Epithelial cell of prostate (primary cell): ENCODE data around the gene PLEKHN1.
"Not testable (repeated sequence)": the region's sequence is repeated elsewhere in the genome, so short reads cannot be mapped to it uniquely, and the experiment has no call there.

Experiments
- DNase-seq: peaks from one replicate; pipeline ENCODE4 v3.0.0-alpha.2; 2011; ENCODE audit warnings: low read depth, low spot score
- H3K27ac ChIP-seq: fragments of 450-650 bp; 2 replicates; pipeline ENCODE4 v1.5.1; 2017; ENCODE audit warnings: mild to moderate bottlenecking

The PLEKHN1 gene

DNA sequence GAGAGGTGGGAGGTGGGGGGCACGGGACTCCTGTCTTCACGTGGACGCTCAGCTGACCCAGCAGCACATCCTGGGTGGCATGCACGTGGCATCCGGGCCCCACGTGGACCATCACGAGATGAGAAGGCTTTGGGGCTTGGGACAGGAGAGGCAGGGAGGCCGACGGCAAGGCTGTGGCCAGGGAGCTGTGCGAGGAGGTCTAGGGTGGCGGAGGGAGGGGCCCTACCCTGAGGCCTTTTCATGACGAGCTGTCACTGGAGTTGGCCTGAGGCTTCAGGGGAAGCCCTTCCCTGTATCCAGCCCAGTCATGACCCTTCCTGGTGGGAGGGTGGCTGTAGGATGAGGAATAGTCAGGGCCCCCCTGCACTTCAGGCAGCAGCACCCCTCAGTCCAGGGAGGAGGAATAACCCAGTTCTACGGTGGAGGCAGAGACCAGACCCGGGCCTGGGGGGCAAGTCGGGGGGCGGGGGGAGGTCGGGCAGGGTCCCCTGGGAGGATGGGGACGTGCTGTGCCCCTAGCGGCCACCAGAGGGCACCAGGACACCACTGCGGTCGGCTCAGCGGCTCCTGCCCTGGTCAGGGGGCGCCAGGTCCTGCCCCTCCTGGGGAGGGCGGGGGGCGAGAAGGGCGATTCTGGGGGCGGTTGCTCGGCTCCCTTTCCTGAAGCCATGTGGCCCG lies 17.7 kb downstream of the PLEKHN1 start:
- no peak for DNase-seq
- no peak overlapping the region for H3K27ac ChIP-seq

DNA sequence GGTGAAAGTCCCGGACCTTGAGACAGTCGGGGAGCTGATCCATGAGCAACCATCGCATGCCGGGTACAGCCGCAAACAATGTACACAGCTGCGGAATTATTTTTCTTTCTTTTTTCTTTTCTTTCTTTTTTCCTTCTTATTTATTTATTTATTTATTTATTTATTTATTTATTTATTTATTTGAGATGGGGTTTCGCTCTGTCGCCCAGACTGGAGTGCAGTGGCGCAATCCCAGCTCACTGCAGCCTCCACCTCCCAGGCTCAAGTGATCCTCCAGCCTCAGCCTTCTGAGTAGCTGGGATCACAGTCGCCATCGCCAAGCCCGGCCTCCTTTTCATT lies 18.2 kb downstream of the PLEKHN1 start:
- H3K27ac ChIP-seq, result no peak overlapping the region
- DNase-seq, result no peak

DNA sequence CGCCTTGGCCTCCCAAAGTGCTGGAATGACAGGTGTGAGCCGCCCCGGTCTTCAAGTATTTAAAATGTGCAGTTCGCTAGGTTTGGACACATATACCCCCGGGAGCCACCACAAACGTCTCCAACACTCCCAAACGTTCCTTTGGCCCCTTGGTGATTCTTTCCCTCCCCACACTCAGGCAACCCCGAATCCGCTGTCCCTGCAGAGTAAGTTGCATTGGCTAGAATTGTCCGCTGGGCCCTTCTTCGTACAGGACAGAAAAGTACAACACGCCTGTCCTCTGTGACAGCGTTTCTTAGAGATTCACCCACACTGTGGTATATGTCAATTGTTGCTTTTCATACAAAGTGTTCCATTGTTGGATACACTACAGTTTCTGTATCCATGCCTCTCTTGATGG lies 18.8 kb downstream of the PLEKHN1 start:
- DNase-seq, result no peak
- H3K27ac ChIP-seq, result no peak overlapping the region

DNA sequence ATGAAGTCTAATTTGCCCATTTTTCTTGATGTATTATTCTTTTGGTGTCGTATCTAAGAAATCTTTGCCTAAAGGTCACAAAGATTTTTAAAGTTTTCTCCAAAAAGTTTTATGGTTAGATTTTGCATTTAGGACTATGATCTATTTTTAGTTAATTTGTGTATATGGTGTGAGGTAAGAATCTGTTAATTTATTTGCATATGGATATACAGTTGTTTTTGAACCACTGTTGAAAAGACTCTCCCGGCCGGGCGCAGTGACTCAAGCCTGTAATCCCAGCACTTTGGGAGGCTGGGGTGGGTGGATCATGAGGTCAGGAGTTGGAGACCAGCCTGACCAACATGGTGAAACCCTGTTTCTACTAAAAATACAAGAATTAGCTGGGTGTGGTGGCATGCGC lies 21.8 kb downstream of the PLEKHN1 start:
- not testable (repeated sequence) for H3K27ac ChIP-seq, DNase-seq

DNA sequence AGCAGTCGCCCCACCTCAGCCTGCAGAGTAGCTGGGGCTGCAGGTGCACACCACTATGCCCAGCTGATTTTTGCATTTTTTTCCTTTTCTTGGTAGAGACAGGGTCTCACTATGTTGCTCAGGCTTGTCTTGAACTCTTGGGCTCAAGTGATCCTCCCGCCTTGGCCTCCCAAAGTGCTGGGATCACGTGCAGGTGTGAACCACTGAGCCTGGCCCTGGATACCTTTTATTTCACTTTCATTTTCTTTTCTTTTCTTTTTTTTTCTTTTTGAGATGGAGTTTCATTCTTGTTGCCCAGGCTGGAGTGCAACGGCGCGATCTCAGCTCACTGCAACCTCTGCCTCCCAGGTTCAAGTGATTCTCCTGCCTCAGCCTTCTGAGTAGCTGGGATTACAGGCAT lies 25.0 kb downstream of the PLEKHN1 start:
- not testable (repeated sequence) for H3K27ac ChIP-seq, DNase-seq

DNA sequence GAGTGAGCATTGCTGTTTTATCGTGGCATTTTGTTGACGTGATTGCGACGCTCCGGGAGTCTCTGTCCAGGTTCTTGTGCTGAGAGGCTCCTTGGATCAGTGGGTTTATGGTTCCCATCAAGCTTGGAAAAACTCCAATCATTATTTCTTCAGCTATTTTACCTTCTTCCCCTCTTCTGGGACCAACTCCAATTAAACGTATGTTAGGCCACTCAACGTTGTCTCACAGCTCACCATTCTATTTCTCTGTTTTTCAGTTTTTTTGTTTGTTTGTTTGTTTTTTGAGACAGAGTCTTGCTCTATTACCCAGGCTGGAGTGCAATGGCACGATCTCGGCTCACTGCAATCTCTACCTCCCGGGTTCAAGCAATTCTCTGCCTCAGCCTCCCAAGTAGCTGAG lies 25.6 kb downstream of the PLEKHN1 start:
- no peak overlapping the region for H3K27ac ChIP-seq
- no peak for DNase-seq

DNA sequence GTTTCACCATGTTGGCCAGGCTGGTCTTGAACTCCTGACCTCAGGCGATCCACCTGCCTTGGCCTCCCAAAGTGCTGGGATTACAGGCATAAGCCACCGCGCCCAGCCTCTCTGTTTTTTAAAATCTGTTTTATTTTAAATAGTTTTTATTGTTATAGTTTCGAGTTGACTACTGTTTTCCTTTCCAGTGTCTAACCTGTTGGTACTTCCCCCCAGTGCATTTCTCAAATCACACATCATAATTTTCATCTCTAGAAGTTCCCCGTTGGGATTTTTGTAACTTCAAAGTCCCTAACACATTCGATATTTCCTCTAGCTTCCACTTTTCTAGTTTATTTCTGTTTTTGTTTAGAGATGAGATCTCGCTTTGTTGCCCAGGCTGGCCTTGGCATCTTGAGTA lies 26.1 kb downstream of the PLEKHN1 start:
- no peak for DNase-seq
- no peak overlapping the region for H3K27ac ChIP-seq

DNA sequence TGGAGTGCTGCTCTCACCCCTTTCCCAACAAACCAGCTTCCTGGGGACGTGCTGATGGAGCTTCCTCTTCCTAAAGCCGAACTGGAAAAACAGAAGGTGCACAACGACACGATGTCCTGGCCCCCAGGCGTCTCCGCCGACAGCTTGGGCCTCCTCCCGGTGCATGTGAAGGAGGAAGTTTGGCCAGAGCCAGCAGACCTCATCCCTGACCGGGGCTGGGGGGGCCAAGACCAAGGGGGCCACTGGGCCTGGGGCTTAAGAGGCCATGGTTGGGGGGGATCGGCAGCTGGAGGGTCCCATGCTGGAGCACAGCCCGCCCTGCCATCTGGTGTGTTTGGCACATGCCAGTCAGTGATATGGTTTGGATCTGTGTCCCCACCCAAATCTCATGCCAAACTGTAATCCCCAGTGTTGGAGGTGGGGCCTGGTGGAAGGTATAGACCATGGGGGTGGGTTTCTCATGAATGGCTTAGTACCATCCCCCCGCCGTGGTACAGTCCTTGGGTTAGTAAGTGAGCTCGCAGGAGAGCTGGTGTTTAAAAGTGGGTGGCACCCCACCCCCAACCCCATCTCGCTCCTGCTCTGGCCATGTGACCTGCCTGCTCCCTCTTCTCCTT lies 27.2 kb downstream of the PLEKHN1 start:
- no peak for DNase-seq
- H3K27ac ChIP-seq, result no peak overlapping the region

DNA sequence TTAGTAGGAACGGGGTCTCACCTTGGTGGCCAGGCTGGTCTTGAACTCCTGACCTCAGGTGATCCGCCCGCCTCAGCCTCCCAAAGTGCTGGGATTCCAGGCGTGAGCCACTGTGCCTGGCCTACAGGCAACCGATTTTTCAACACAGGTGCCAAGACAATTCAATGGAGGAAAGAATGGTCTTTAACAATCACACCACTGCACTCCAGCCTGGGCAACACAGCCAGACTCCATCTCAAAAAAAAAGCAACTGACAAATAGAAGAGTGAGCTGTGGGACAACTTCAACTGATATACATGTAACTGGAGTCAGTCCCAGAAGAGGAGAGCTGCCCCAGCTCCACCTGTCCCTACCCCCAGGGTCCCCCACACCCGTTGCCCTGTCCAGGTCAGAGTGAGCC lies 28.3 kb downstream of the PLEKHN1 start:
- not testable (repeated sequence) for DNase-seq, H3K27ac ChIP-seq

DNA sequence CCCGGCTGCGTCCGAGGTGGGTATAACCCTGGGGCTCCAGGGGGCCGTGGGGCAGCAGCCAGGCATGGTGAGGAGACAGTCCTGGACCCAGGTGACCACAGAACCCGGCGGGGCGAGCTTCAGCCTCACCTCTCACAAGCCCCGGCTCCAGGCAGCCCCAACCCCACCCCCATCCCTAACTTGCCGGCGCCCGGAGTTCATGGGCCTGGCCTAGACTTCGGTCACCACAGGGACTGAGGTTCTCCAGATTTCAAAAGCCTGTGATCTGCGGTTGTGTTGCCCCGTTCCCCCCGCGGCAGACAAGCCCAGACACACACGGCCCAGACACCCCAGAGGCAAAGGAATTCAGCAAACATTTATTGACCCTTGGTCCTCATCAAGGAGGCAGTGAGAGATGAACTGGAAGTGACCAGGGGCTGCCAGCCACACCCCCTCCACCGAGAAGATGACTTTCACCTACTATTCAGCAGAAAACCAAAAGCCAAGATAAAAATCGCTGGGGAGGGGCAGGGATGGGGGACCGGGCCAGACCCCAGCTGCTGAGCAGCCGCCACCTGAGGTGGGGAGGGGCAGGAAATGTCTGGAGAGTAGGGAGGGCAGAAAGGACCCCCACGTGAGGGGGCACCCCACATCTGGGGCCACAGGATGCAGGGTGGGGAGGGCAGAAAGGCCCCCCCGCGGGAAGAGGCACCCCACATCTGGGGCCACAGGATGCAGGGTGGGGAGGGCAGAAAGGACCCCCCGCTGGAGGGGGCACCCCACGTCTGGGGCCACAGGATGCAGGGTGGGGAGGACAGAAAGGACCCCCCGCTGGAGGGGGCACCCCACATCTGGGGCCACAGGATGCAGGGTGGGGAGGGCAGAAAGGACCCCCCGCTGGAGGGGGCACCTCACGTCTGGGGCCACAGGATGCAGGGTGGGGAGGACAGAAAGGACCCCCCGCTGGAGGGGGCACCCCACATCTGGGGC lies 29.7 kb downstream of the PLEKHN1 start:
- H3K27ac ChIP-seq, result no peak overlapping the region
- no peak for DNase-seq

DNA sequence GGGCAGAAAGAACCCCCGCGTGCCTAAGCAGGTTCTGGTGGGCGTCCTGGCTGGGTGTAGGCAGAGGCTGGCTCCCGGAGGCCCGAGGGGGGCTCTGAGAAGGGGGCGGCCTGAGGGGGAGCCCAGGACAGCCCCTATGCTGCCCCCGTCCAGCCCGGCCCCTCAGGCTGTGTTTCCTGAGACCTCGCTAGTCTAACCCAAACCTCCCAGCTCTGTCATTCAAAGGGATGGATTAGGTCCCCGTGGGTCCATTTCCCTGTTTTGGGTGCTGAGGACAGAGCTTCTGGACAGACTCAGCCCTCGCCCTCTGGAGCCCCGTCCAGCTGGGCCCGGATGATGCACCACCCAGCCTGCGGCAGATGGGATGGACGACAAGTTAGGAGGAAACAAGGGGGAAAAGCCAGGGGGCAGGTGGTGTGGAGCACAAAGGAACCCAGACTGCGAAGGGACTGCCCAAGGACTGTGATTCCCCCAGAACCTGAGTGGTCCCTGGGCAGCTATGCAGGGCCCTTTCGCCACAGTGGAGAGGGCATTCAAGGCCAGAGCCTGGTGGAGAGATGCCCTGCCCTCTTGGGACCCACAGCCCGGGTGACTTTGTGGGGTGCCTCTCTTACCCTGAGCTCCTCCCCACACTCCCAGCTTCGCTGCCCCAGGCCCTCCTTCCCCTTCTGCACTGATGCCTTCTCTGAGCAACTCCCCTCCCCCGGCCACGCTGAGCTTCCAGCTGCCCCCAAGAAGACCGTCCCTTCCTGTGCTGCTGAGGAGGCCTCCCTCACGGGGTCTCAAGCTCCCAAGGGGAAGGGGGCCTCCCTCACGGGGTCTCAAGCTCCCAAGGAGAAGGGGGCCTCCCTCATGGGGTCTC lies 30.8 kb downstream of the PLEKHN1 start:
- H3K27ac ChIP-seq, result no peak overlapping the region
- no peak for DNase-seq

DNA sequence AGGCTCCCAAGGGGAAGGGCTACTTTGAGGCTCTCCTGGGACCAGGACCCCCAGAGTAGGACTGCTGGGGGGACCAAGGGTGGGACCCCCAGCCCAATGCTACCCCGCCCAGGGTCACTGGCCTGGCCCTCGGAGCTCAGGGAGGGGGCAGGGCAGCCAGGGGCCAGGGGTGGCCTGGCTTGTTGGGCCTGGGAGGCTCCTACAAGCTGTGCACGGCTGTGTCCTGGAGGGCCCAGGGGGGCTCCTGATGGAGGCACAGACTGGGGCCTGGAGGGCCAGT lies 31.4 kb downstream of the PLEKHN1 start:
- no peak for DNase-seq
- H3K27ac ChIP-seq, result no peak overlapping the region

DNA sequence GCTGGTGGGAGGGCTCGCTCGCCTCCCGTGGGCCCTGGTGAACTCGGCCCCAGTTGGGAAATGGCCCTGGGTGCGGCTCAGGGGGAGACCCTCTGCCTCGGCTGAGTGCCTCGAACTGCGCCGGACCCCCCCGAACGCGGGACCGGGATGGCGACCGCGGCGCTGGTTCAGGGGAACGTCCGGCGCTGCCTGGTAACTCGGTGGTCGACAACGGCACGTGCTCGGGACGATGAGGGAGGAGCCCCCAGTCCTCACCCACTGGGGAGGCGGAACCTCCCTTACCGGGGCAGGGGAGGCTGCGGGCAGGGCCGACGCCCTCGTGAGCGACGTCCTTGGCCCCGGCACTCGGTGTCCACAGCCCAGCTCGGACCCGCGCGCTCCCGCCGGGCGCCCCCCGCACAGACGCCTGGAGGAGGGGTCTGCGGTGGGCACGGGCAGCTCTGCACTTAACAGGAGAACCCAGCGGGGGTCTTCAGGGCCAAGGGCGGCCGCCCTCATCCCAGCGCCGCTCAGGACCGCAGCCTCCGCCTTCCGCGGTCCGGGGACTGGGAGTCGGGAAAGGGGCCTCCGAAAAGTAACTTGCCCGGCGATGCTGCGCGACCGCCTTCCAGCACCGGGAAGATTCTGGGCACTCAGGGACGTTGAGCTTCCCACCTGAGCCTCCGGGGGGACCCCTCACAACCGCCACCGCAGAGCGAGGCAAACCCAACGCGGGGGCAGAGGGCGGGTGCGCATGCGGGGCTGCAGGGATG lies 31.9 kb downstream of the PLEKHN1 start:
- H3K27ac ChIP-seq, result no peak overlapping the region
- no peak for DNase-seq

DNA sequence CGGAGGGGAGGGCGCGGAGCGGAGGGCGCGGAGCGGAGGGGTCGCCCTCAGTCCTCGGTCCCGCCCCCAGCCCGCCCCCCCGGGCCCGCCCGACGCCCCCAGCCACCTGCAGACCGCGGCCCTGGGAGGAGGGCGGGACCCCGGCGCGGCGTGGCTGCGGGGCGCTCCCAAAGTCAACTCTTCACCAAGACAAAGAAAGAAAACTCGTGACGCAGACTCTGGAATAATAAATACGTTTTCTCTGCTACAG lies 32.4 kb downstream of the PLEKHN1 start:
- no peak overlapping the region for H3K27ac ChIP-seq
- no peak for DNase-seq

DNA sequence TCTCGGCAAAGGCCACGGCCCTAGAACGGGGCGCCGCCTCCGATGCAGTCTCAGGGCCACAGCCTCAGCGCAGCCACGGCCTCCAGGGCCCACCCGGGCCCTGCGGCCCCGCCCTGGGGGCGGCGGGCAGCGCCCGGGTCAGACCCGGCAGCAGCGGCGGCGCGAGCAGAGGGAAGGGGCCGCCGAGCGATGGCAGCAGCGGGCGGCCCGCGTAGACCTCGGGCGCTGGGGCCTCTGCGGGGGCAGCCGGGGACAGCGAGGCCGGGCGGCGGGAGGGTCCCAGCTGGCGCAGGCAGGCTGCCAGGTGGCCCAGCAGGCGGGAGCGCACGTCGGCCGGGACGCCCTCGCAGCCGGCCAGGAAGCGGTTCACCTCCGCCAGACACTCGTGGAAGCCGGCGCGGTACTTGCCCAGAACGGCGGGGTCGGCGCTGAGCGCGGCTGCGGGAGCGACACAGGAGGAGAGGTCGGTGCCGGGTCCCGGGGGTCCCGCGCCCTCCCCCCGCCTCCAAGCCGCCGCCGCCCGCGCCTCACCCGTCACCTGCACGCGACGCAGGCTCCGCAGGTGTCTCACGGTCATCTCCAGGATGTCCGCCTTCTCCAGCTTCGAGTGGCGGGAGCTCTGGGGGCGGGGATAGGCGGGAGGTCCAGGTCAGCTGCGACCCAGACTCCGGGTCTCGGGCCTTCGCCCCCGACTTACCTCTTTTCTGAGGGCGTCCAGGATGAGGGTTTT lies 32.9 kb downstream of the PLEKHN1 start:
- peak overlapping the region; percentile 79 for H3K27ac ChIP-seq
- no peak for DNase-seq

DNA sequence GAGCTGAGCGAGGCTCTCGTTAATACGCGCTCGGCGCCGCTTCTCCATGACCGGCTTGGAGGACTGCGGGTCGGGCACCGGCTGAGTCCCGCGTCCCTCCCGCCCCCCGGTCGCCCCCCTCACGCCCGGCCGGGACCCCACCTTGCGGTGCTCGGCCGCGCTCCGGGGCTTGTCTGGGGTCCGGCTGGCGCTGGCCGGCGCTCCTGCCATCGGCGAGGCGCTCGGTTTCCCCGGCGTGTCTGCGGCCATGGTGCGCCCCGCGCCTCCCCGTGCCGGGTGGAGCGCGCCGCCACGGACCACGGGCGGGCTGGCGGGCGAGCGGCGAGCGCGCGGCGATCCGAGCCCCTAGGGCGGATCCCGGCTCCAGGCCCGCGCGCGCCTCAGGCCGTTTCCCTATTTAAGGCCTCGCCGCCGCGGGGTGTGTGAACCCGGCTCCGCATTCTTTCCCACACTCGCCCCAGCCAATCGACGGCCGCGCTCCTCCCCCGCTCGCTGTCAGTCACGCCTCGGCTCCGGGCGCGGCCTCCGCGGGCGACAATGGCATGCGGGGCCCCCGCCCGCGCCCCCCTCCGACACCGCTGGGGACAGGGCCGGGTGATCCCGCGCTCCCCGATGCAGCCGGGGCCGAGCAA lies 33.6 kb downstream of the PLEKHN1 start, which contains the start of gene HES4:
TSS of gene HES4 (minus strand) at position 373 of the 632 bp plus-strand sequence. CDS start at position 249, 124 bp downstream.
- H3K27ac ChIP-seq, result peak within 1 kb of the TSS; percentile 79
- DNase-seq, result peak; percentile 64

DNA sequence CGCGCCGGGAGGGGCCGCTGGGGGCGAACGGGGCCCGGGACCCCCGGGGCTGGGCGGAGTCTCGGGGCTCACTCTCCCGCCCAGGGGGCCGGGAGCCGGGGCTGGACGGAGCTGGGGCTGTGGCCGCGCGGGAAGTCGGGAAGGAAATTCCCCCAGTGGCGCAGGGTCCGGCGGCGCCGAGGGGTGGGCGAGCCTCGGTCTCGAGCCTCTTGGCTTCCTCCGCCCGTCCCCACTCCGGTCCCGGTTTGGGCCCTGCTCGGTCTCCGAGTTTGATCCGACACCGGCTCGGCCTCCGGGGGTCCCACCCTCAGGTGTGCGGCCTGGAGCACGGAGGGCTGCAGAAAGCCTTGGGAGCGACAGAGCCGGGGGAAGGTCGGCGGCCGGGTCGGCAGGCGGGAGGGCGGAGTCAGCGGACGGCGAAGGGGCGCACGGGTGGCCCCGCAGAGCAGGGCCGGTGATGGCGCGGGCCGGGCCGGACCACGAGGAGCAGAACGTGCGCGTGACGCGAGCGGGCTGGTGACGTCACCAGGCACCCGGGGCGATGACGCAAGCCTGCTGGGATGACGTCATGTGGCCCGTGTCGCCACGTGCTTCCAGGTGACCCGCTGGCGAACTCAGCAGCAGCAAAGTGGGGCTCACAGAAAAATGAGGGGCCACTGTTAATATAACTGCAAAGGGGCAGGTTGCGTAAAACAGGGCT lies 34.2 kb downstream of the PLEKHN1 start:
- no peak for DNase-seq
- H3K27ac ChIP-seq, result peak overlapping the region; percentile 79

DNA sequence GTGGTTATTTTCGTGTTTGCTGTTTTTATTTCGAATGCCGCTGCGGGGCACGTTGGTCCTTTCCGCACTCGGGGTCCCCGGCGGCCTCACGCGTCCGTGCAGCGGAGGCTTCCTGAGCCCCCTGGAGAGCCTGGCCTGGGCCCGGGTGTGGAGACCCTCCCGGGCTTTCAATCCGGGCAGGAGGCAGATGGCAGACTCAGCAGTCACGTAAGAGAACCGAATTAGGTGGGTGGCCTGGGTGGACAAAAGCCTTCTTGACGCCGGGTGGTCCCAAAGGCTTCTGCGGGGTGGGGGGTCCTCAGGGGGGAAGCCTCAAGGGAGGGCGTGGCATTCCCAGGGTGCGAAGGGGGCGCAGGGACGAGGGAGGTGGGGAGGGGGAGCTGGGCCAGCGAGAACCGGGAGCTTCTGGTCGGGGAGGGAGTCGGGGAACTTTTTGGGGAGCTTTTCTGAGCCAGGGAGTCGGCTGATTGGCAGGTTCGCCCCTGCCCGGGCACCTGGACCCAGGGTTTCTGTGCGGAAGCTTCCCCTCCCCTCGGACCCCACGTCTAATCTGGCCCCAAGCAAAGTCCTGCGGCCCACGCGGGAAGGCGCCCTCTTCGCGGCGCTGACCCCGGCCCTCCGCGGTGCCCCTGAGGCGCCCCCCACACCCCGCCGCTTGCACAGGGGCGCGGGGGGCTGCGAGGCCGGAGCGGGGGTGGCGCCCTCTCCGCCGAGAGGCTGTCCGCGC lies 34.9 kb downstream of the PLEKHN1 start:
- DNase-seq, result no peak
- peak overlapping the region; percentile 79 for H3K27ac ChIP-seq
